Choroid plexus epithelial cell (primary cell): Measurements from ENCODE around the gene KDSR.

Source experiments
- DNase-seq: peaks from one replicate; pipeline ENCODE4 v3.0.0-alpha.2; 2010; ENCODE audit warnings: low read depth
- H3K4me3 ChIP-seq: 2 replicates; pipeline ENCODE4 v1.5.1; 2011; ENCODE audit warnings: low read depth, mild to moderate bottlenecking, control low read depth, low read length, moderate library complexity
- CTCF ChIP-seq: conservative IDR thresholded peaks from 2 replicates; pipeline ENCODE4 v1.5.1; 2011; ENCODE audit warnings: low read depth, mild to moderate bottlenecking, control low read depth, inconsistent platforms, low read length, moderate library complexity

KDSR gene

GRCh38 chr18:63284173-63284799 is 82.7 kb downstream of the KDSR start:
- H3K4me3 ChIP-seq, result no peak overlapping the region
- TF ChIP-seq CTCF, result no peak
- DNase-seq, result no peak

GRCh38 chr18:63283305-63284094 is 83.5 kb downstream of the KDSR start:
- TF ChIP-seq CTCF, result no peak
- no peak overlapping the region for H3K4me3 ChIP-seq
- no peak for DNase-seq

GRCh38 chr18:63282793-63283192 is 84.2 kb downstream of the KDSR start:
- no peak for DNase-seq
- no peak overlapping the region for H3K4me3 ChIP-seq
- no peak for TF ChIP-seq CTCF
